ENCODE measurements around the gene IL6R.
A peak's percentile ranks its signal among the peaks of the same experiment; 100 is the strongest.
"Not testable (repeated sequence)": the region's sequence is repeated elsewhere in the genome, so short reads cannot be mapped to it uniquely, and the experiment has no call there.

IL6R gene

GRCh38 chr1:154404984-154405746 lies at the start of gene IL6R:
IL6R (plus strand) TSS chr1:154405343; CDS start chr1:154405630, 287 bp downstream.
- Mint-ChIP-seq H3K4me3 (peak within 1 kb of the TSS; percentile 80 to 83 (median 81)), H3K27me3 (ENCODE audit: low read depth) (peaks cover 61% of the 10 kb centered on the region), H3K36me3 (ENCODE audit: low read depth) (no peaks in the 10 kb centered on the region), H3K4me1 (peaks cover 32% of the 10 kb centered on the region), H3K27ac (peak within 1 kb of the TSS; percentile 34 to 82 (median 57)), H3K9me3 (no peaks in the 10 kb centered on the region)
- TF ChIP-seq CTCF (IDR thresholded peaks at IDR 0.05; ENCODE audit: unreplicated experiment in 3 of 3) = peak; percentile 28 to 48 (median 38)

- Mint-ChIP-seq H3K4me3 (no peak overlapping the region), H3K27me3 (ENCODE audit: low read depth) (peaks cover 26% of the 10 kb centered on the region), H3K4me1 (peaks cover 13% of the 10 kb centered on the region), H3K36me3 (ENCODE audit: low read depth) (no peaks in the 10 kb centered on the region), H3K9me3 (no peaks in the 10 kb centered on the region), H3K27ac (no peak overlapping the region)
- no peak for TF ChIP-seq CTCF (IDR thresholded peaks at IDR 0.05; ENCODE audit: unreplicated experiment in 3 of 3)
Observed at GRCh38 chr1:154358519-154358918, 46.6 kb upstream of the IL6R start.

- Mint-ChIP-seq H3K4me3 (no peak overlapping the region), H3K36me3 (ENCODE audit: low read depth) (no peaks in the 10 kb centered on the region), H3K4me1 (no peaks in the 10 kb centered on the region), H3K9me3 (no peaks in the 10 kb centered on the region), H3K27me3 (ENCODE audit: low read depth) (peaks cover 15% of the 10 kb centered on the region), H3K27ac (no peak overlapping the region)
- TF ChIP-seq CTCF (IDR thresholded peaks at IDR 0.05; ENCODE audit: unreplicated experiment in 3 of 3) = no peak
Observed at GRCh38 chr1:154360288-154360687, 44.9 kb upstream of the IL6R start.

GRCh38 chr1:154360881-154361280 lies 44.3 kb upstream of the IL6R start:
- not testable (repeated sequence) for H3K4me3 Mint-ChIP-seq; H3K36me3 Mint-ChIP-seq (ENCODE audit: low read depth); H3K27ac Mint-ChIP-seq; H3K4me1 Mint-ChIP-seq; H3K9me3 Mint-ChIP-seq
- peaks cover 11% of the 10 kb centered on the region for H3K27me3 Mint-ChIP-seq (ENCODE audit: low read depth)

- no peak overlapping the region for H3K27ac Mint-ChIP-seq
- no peak for TF ChIP-seq CTCF (IDR thresholded peaks at IDR 0.05; ENCODE audit: unreplicated experiment in 3 of 3)
- H3K36me3 Mint-ChIP-seq (ENCODE audit: low read depth) = no peaks in the 10 kb centered on the region
- H3K4me1 Mint-ChIP-seq = no peaks in the 10 kb centered on the region
- H3K27me3 Mint-ChIP-seq (ENCODE audit: low read depth) = peaks cover 11% of the 10 kb centered on the region
- H3K9me3 Mint-ChIP-seq = no peaks in the 10 kb centered on the region
- no peak overlapping the region for H3K4me3 Mint-ChIP-seq
Observed at GRCh38 chr1:154361357-154361756, 43.8 kb upstream of the IL6R start.

GRCh38 chr1:154371436-154371835 lies 33.7 kb upstream of the IL6R start:
- no peaks in the 10 kb centered on the region for H3K27me3 Mint-ChIP-seq (ENCODE audit: low read depth)

GRCh38 chr1:154373777-154374357 lies 31.3 kb upstream of the IL6R start:
- H3K9me3 Mint-ChIP-seq; H3K36me3 Mint-ChIP-seq (ENCODE audit: low read depth); H3K27ac Mint-ChIP-seq; H3K4me1 Mint-ChIP-seq; H3K4me3 Mint-ChIP-seq; H3K27me3 Mint-ChIP-seq (ENCODE audit: low read depth): not testable (repeated sequence)

More at GRCh38 chr1:154371436-154371835, 33.7 kb upstream of the IL6R start:
- no peak overlapping the region for H3K4me3 Mint-ChIP-seq
- no peaks in the 10 kb centered on the region for H3K4me1 Mint-ChIP-seq
- H3K36me3 Mint-ChIP-seq (ENCODE audit: low read depth) = no peaks in the 10 kb centered on the region
- no peak for TF ChIP-seq CTCF (IDR thresholded peaks at IDR 0.05; ENCODE audit: unreplicated experiment in 3 of 3)
- no peaks in the 10 kb centered on the region for H3K9me3 Mint-ChIP-seq
- no peak overlapping the region for H3K27ac Mint-ChIP-seq

Measured in nephron (organoid).